CD14-positive monocyte (primary cell): ENCODE measurements around the gene POLR1F. TPM values are rescaled to one million over a fixed set of nuclear protein-coding genes. Genes with fewer than 3 reads are reported as not detected.

Experiments used
- DNase-seq, 3 donors: peaks; one replicate each; pipeline ENCODE4 v3.0.0-alpha.2; 2011 to 2022
- H2AFZ ChIP-seq: 2 replicates; pipeline ENCODE4 v1.6.0; 2012; ENCODE audit warnings: mild to moderate bottlenecking, low read depth, low read length, inconsistent platforms; ENCODE audit not compliant: insufficient read depth, poor library complexity, severe bottlenecking
- H3K27ac ChIP-seq, 2 donors: 1 replicate in 1 of 2; 2 replicates in 1 of 2; pipeline ENCODE4 v1.5.1; 2012 to 2013; ENCODE audit warnings: low read length in 2 of 2, control low read depth in 1 of 2, inconsistent platforms in 1 of 2, low read depth in 1 of 2, mild to moderate bottlenecking in 1 of 2
- H3K27me3 ChIP-seq, 2 donors: one replicate each; pipeline versions ENCODE4 v1.6.0 to v1.6.1; 2011 to 2013; ENCODE audit warnings: low read length in 2 of 2; ENCODE audit not compliant: control insufficient read depth in 2 of 2, insufficient read depth in 2 of 2
- H3K36me3 ChIP-seq, 2 donors: replicated peaks in 1 of 2; 1 replicate in 1 of 2; 2 replicates in 1 of 2; pipeline versions ENCODE4 v1.5.1 to v1.6.1; 2012 to 2013; ENCODE audit warnings: low read length in 2 of 2, control low read depth in 1 of 2, inconsistent platforms in 1 of 2, mild to moderate bottlenecking in 1 of 2; ENCODE audit not compliant: insufficient read depth in 2 of 2, control insufficient read depth in 1 of 2
- H3K4me1 ChIP-seq, 2 donors: 1 replicate in 1 of 2; 2 replicates in 1 of 2; pipeline versions ENCODE4 v1.5.1 to v1.6.1; 2012 to 2013; ENCODE audit warnings: low read length in 2 of 2, control low read depth in 1 of 2, inconsistent platforms in 1 of 2, mild to moderate bottlenecking in 1 of 2, moderate library complexity in 1 of 2; ENCODE audit not compliant: insufficient read depth in 2 of 2, control insufficient read depth in 1 of 2
- H3K4me2 ChIP-seq: replicated peaks from 2 replicates; pipeline ENCODE3; 2012; ENCODE audit warnings: low read length, moderate library complexity, mild to moderate bottlenecking; ENCODE audit not compliant: poor library complexity, severe bottlenecking; ENCODE audit errors: extremely low read depth
- H3K4me3 ChIP-seq, 3 experiments: fragments of 200-600 bp in 1 of 3; sonication (generic) in 1 of 3; replicated peaks in 1 of 3; 1 replicate in 2 of 3; 2 replicates in 1 of 3; pipeline ENCODE4 v1.5.1; 2011 to 2013; ENCODE audit warnings: low read length in 3 of 3, mild to moderate bottlenecking in 3 of 3, control low read depth in 2 of 3, low read depth in 2 of 3, inconsistent platforms in 1 of 3, moderate library complexity in 1 of 3
- H3K79me2 ChIP-seq: 2 replicates; pipeline ENCODE4 v1.6.0; 2012; ENCODE audit warnings: mild to moderate bottlenecking, control low read depth, inconsistent platforms, low read length, moderate library complexity; ENCODE audit not compliant: insufficient read depth
- H3K9ac ChIP-seq: 2 replicates; pipeline ENCODE4 v1.6.0; 2017; ENCODE audit warnings: low read length, mild to moderate bottlenecking; ENCODE audit not compliant: insufficient read depth, poor library complexity, severe bottlenecking
- H3K9me3 ChIP-seq, 2 donors: replicated peaks in 1 of 2; 1 replicate in 1 of 2; 2 replicates in 1 of 2; pipeline versions ENCODE4 v1.5.1 to v1.6.1; 2012 to 2013; ENCODE audit warnings: low read length in 2 of 2, control low read depth in 1 of 2; ENCODE audit not compliant: control insufficient read depth in 1 of 2, insufficient read depth in 1 of 2
- H4K20me1 ChIP-seq: 2 replicates; pipeline ENCODE4 v1.6.0; 2012; ENCODE audit warnings: mild to moderate bottlenecking, low read length, control low read depth, moderate library complexity; ENCODE audit not compliant: insufficient read depth
- H3K27ac Mint-ChIP-seq, 7 donors: one replicate each; pipeline ENCODE4 v1.8.0; 2020; ENCODE audit warnings: mild to moderate bottlenecking in 7 of 7, mixed read lengths in 7 of 7, moderate library complexity in 6 of 7, inconsistent platforms in 2 of 7
- H3K27me3 Mint-ChIP-seq, 3 donors: one replicate each; pipeline ENCODE4 v1.8.0; 2021 to 2022; ENCODE audit warnings: low read depth in 3 of 3, mild to moderate bottlenecking in 3 of 3, mixed read lengths in 3 of 3, moderate library complexity in 3 of 3, inconsistent platforms in 1 of 3
- H3K36me3 Mint-ChIP-seq, 2 donors: one replicate each; pipeline ENCODE4 v1.8.0; 2020; ENCODE audit warnings: mixed read lengths in 2 of 2, inconsistent platforms in 1 of 2, mild to moderate bottlenecking in 1 of 2
- H3K4me1 Mint-ChIP-seq: one replicate; pipeline ENCODE4 v1.8.0; 2020; ENCODE audit warnings: mild to moderate bottlenecking, mixed read lengths
- H3K4me3 Mint-ChIP-seq, 2 donors: one replicate each; pipeline ENCODE4 v1.8.0; 2020; ENCODE audit warnings: mild to moderate bottlenecking in 2 of 2, mixed read lengths in 2 of 2, moderate library complexity in 1 of 2
- H3K9me3 Mint-ChIP-seq, 7 donors: one replicate each; pipeline ENCODE4 v1.8.0; 2020 to 2022; ENCODE audit warnings: mixed read lengths in 7 of 7, mild to moderate bottlenecking in 6 of 7, moderate library complexity in 6 of 7, inconsistent platforms in 2 of 7
- WGBS: methylation state at CpG from one replicate; pipeline ENCODE4 v1.1.5; 2013; ENCODE audit warnings: missing lambda C conversion rate; ENCODE audit not compliant: insufficient coverage; 5-methylcytosine and 5-hydroxymethylcytosine counted together
- intact Hi-C, 2 donors: fragments of 100-400 bp; cut with micrococcal nuclease; formaldehyde crosslinking; loops; one replicate each; pipeline versions ENCODE4 v1.15.0 to v1.15.1; 2023
- polyA plus RNA-seq, 3 donors: library from polyadenylated mRNA; depleted of rRNA in 1 of 3; unstranded in 2 of 3; stranded (reverse) in 1 of 3; fragments of 300-500 nt in 2 of 3; fragments of >200 nt in 1 of 3; fragmentation: Illumina TruSeq in 2 of 3; gene quantifications; 1 replicate in 2 of 3; 2 replicates in 1 of 3; pipeline ENCODE4 v1.2.3, GENCODE V29; 2012 to 2021
- TF ChIP-seq, protein P1 (sequence below): fragments of 200-600 bp; IDR thresholded peaks from one replicate; pipeline ENCODE4 v1.8.0; 2022; ENCODE audit warnings: antibody characterized with exemption, mild to moderate bottlenecking

POLR1F gene
- polyA plus RNA-seq, 3 donors: 11.7 to 17.9 (median 12.4) TPM

DNA sequence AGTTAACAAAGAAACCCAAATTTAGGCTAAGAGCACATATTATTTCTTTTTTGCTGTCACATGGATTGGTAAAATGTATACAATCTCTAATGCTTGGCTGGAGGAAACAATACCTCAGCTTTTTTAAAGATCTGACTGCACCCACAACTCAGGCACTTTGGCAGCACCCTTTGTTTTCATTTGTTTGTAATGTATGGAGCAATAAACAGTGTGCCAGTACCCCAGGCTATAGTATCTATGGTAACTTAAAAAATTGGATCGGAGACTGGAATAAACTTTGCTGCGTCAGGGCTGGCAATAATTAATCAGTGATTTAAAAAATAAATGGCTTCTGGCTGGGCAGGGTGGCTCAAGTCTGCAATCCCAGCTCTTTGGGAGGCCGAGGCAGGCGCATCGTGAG lies 27.2 kb downstream of the POLR1F start:
- no peaks in the 10 kb centered on the region for H4K20me1 ChIP-seq
- H3K27ac Mint-ChIP-seq: no peak overlapping the region
- no peaks in the 10 kb centered on the region for H3K27me3 Mint-ChIP-seq
- no peak overlapping the region for H3K27ac ChIP-seq
- H2AFZ ChIP-seq: no peak overlapping the region
- no peaks in the 10 kb centered on the region for H3K9me3 ChIP-seq
- H3K4me3 ChIP-seq: no peak overlapping the region
- DNase-seq: no peak
- intact Hi-C loops: no loop called here
- no peak overlapping the region for H3K4me3 Mint-ChIP-seq
- peaks cover 0 to 7% (median 2%) of the 10 kb centered on the region in 7 donors for H3K9me3 Mint-ChIP-seq
- no peaks in the 10 kb centered on the region for H3K36me3 Mint-ChIP-seq
- WGBS: 100% methylated on average over 2 of the region's 5 CpGs
- H3K36me3 ChIP-seq: no peaks in the 10 kb centered on the region
- peaks cover 0 to 8% of the 10 kb centered on the region in 2 donors for H3K4me1 ChIP-seq
- no peak overlapping the region for H3K4me2 ChIP-seq
- no peaks in the 10 kb centered on the region for H3K27me3 ChIP-seq
- TF ChIP-seq, protein P1, sequence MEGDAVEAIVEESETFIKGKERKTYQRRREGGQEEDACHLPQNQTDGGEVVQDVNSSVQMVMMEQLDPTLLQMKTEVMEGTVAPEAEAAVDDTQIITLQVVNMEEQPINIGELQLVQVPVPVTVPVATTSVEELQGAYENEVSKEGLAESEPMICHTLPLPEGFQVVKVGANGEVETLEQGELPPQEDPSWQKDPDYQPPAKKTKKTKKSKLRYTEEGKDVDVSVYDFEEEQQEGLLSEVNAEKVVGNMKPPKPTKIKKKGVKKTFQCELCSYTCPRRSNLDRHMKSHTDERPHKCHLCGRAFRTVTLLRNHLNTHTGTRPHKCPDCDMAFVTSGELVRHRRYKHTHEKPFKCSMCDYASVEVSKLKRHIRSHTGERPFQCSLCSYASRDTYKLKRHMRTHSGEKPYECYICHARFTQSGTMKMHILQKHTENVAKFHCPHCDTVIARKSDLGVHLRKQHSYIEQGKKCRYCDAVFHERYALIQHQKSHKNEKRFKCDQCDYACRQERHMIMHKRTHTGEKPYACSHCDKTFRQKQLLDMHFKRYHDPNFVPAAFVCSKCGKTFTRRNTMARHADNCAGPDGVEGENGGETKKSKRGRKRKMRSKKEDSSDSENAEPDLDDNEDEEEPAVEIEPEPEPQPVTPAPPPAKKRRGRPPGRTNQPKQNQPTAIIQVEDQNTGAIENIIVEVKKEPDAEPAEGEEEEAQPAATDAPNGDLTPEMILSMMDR: no peak
- H3K79me2 ChIP-seq: no peaks in the 10 kb centered on the region
- H3K9ac ChIP-seq: no peak overlapping the region
- H3K4me1 Mint-ChIP-seq: peaks cover 9% of the 10 kb centered on the region

DNA sequence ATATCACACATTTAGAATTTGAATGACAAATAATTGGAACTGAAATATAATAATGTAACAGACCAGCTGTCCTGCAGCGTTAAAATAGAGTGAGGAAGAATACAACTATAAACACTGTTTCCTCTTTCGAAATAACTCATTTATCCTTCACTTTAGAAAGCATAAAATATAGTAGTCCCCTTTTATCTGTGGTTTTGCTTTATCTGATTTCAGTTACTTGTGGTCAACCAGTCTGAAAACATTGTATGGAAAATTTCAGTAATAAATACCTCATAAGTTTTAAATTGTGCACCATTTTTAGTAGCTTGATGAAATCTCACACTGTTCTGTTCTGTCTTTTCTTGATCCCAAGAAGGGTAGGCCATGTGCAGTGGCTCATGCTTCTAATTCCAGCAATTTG lies 31.7 kb downstream of the POLR1F start:
- intact Hi-C loops: no loop called here
- DNase-seq: no peak
- TF ChIP-seq, protein P1: no peak

More for the DNA sequence above, 31.7 kb downstream of the POLR1F start:
- H3K27ac Mint-ChIP-seq: peak overlapping the region in 1 of 7 donors; percentile 9
- Histone ChIP-seq H3K9me3 (no peaks in the 10 kb centered on the region), H3K4me1 (peaks cover 0 to 8% of the 10 kb centered on the region in 2 donors), H3K27ac (no peak overlapping the region), H3K36me3 (no peaks in the 10 kb centered on the region), H4K20me1 (no peaks in the 10 kb centered on the region), H3K9ac (no peak overlapping the region), H3K4me2 (no peak overlapping the region), H3K27me3 (no peaks in the 10 kb centered on the region), H2AFZ (peak overlapping the region; percentile 6), H3K79me2 (no peaks in the 10 kb centered on the region), H3K4me3 (no peak overlapping the region)
- no CpG with 5 or more reads among the region's 2 CpGs for WGBS
- H3K27me3 Mint-ChIP-seq: no peaks in the 10 kb centered on the region
- H3K9me3 Mint-ChIP-seq: no peaks in the 10 kb centered on the region
- no peak overlapping the region for H3K4me3 Mint-ChIP-seq
- peaks cover 13% of the 10 kb centered on the region for H3K4me1 Mint-ChIP-seq
- H3K36me3 Mint-ChIP-seq: no peaks in the 10 kb centered on the region
